Gastrocnemius medialis (tissue), 4 donors: ENCODE measurements around the gene AKR1C8. TPM values are rescaled to one million over a fixed set of nuclear protein-coding genes. Genes with fewer than 3 reads are reported as not detected.
"Not testable (repeated sequence)": the region's sequence is repeated elsewhere in the genome, so short reads cannot be mapped to it uniquely, and the experiment has no call there.

Experiments
- ATAC-seq, 2 donors: fragments of 150-250 bp; one replicate each; pipeline ENCODE4 v1.9.1; 2016
- DNase-seq, 2 donors: peaks; one replicate each; pipeline ENCODE4 v3.0.0-alpha.2; 2019
- H3K27ac ChIP-seq, 4 donors: fragments of 200-600 bp; sonication (generic); 1 replicate in 1 of 4; 2 replicates in 3 of 4; pipeline ENCODE4 v1.5.1; 2016 to 2018; ENCODE audit warnings: mild to moderate bottlenecking in 2 of 4, moderate library complexity in 1 of 4
- H3K27me3 ChIP-seq, 3 donors: fragments of 200-600 bp; sonication (generic) in 2 of 3; 1 replicate in 1 of 3; 2 replicates in 2 of 3; pipeline versions ENCODE4 v1.5.1 to v1.6.0; 2016 to 2019; ENCODE audit warnings: mild to moderate bottlenecking in 1 of 3, moderate library complexity in 1 of 3
- H3K36me3 ChIP-seq, 2 donors: fragments of 200-600 bp; sonication (generic) in 1 of 2; one replicate each; pipeline ENCODE4 v1.5.1; 2017 to 2018
- H3K4me1 ChIP-seq, 2 donors: fragments of 200-600 bp; sonication (generic) in 1 of 2; one replicate each; pipeline ENCODE4 v1.5.1; 2016 to 2017; ENCODE audit warnings: mild to moderate bottlenecking in 2 of 2
- H3K4me3 ChIP-seq, 4 donors: fragments of 200-600 bp; sonication (generic) in 3 of 4; 1 replicate in 1 of 4; 2 replicates in 3 of 4; pipeline ENCODE4 v1.5.1; 2016 to 2019; ENCODE audit warnings: mild to moderate bottlenecking in 2 of 4
- H3K9me3 ChIP-seq, 3 donors: fragments of 200-600 bp; sonication (generic) in 2 of 3; 1 replicate in 1 of 3; 2 replicates in 2 of 3; pipeline ENCODE4 v1.5.1; 2016 to 2019
- POLR2A ChIP-seq, 2 donors: fragments of 450-650 bp; IDR thresholded peaks; one replicate each; pipeline ENCODE4 v1.6.1; 2017; ENCODE audit warnings: antibody characterized with exemption in 2 of 2, mild to moderate bottlenecking in 2 of 2, moderate library complexity in 2 of 2
- in situ Hi-C, 4 donors: fragments of 200-750 bp; cut with MboI; loops; one replicate each; pipeline versions ENCODE4 v1.15.0 to v1.8.0; 2017; ENCODE audit warnings: low sequenced_read_pairs in 4 of 4
- intact Hi-C: fragments of 100-400 bp; cut with DNase I; formaldehyde crosslinking; loops from one replicate; pipeline ENCODE4 v1.15.1; 2023; ENCODE audit warnings: low total_unique reads
- total RNA-seq, 4 donors: library from RNA; depleted of rRNA; stranded (reverse); fragments of >200 nt; gene quantifications; one replicate each; pipeline versions ENCODE4 v1.1.0 to v1.2.3, GENCODE V29; 2016
- TF ChIP-seq, protein P1 (sequence below), 5 experiments: fragments of 450-650 bp in 3 of 5; fragments of 200-600 bp in 2 of 5; sonication (generic) in 2 of 5; IDR thresholded peaks in 4 of 5; conservative IDR thresholded peaks in 1 of 5; 1 replicate in 4 of 5; 2 replicates in 1 of 5; pipeline ENCODE4 v1.5.1; 2016 to 2019; ENCODE audit warnings: antibody characterized with exemption in 5 of 5, mild to moderate bottlenecking in 3 of 5, moderate library complexity in 3 of 5

Gene AKR1C8
- total RNA-seq, 4 donors from 2014 or later, result 0.56 TPM; not detected in 3

DNA sequence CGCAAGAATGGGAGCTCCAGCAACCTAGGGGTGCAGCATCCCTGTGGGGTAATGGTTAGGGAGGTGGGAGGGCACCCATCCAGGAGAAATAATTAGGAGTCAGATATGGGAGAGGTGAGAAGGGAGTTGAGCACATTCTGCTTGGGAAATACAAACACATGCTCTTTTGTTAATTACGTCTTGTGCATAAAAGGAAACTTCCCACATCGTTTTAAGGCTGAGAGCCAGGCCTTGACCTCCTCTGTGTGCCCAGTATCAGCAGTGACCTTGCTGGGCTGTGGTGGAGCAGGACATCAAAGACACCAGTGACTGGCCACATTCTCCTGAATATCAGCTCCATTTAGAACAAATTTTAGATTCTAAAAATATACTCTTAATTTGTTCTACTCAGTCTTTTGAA is 34.3 kb upstream of the AKR1C8 start:
- Histone ChIP-seq H3K27ac (no peak overlapping the region), H3K4me3 (no peak overlapping the region), H3K27me3 (no peaks in the 10 kb centered on the region), H3K4me1 (no peaks in the 10 kb centered on the region), H3K36me3 (no peaks in the 10 kb centered on the region), H3K9me3 (no peaks in the 10 kb centered on the region)
- TF ChIP-seq, protein P1, sequence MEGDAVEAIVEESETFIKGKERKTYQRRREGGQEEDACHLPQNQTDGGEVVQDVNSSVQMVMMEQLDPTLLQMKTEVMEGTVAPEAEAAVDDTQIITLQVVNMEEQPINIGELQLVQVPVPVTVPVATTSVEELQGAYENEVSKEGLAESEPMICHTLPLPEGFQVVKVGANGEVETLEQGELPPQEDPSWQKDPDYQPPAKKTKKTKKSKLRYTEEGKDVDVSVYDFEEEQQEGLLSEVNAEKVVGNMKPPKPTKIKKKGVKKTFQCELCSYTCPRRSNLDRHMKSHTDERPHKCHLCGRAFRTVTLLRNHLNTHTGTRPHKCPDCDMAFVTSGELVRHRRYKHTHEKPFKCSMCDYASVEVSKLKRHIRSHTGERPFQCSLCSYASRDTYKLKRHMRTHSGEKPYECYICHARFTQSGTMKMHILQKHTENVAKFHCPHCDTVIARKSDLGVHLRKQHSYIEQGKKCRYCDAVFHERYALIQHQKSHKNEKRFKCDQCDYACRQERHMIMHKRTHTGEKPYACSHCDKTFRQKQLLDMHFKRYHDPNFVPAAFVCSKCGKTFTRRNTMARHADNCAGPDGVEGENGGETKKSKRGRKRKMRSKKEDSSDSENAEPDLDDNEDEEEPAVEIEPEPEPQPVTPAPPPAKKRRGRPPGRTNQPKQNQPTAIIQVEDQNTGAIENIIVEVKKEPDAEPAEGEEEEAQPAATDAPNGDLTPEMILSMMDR (IDR thresholded peaks at IDR 0.05 in 4 of 5, conservative IDR thresholded peaks at IDR 0.05 in 1 of 5), result no peak
- no peak for TF ChIP-seq POLR2A (IDR thresholded peaks at IDR 0.05)
- in situ Hi-C loops, result no loop called here
- intact Hi-C loops, result no loop called here
- ATAC-seq, result no peak
- no peak for DNase-seq

DNA sequence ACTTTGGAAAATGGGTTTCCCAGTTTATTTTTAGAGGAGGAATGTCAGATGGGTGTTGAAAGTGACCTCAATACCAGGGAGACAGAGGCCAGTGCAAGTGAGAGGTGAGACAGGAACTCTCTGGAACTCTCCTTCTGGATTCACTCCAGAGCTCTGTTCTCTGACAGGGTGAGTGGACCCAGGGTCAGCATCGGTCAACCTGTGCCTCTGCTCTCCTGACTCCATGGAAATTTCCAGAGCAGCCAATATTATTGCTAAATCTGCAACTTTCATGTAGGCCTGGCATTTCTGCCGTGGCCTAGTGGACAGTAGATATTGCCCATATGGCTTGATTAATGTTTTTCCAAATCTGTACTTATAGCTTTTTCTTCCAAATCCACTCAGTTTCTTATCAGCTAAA is 31.9 kb upstream of the AKR1C8 start:
- intact Hi-C loops, result no loop called here

DNA sequence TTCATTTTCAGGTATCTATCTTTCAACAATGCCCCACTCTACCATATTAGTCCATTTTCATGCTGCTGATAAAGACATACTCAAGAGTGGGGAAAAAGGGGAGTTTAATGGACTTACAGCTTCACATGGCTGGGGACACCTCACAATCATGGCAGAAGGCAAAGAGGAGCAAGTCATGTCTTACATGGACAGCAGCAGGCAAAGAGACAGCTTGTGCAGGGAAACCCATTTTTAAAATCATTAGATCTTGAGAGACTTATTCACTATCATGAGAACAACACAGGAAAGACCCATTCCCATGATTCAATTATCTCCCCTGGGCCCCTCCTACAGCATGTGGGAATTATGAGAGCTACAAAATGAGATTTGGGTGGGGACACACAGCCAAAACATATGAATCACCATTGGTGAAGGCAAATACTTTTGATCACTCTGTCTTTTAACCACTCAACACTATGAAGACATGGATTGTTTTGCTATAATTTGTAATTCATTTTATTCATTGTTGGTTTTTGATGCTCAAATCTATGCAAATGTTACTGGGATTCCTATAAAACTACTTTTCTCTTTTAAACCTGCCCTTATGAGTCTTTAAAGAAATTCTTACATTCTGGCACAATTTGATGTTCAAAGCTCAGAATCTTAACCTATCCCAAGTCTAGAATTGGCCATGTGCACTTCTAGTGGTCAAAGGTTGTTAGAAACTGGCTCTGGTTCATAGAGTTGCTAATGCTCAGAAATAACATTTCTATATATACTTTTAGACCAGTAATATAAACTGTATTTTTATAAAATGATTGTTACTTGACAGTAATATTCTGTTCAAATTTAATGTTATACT is 27.0 kb upstream of the AKR1C8 start:
- in situ Hi-C loops (no loop called here), intact Hi-C loops (no loop called here)
- Histone ChIP-seq H3K4me1 (no peaks in the 10 kb centered on the region), H3K27ac (no peak overlapping the region), H3K36me3 (no peaks in the 10 kb centered on the region), H3K9me3 (no peaks in the 10 kb centered on the region), H3K27me3 (no peaks in the 10 kb centered on the region), H3K4me3 (no peak overlapping the region)
- no peak for TF ChIP-seq POLR2A (IDR thresholded peaks at IDR 0.05)
- TF ChIP-seq, protein P1 (IDR thresholded peaks at IDR 0.05 in 4 of 5, conservative IDR thresholded peaks at IDR 0.05 in 1 of 5), result no peak
- ATAC-seq, result no peak
- DNase-seq, result no peak

More for the DNA sequence above, 31.9 kb upstream of the AKR1C8 start:
- no peak for ATAC-seq
- TF ChIP-seq POLR2A (IDR thresholded peaks at IDR 0.05), result no peak
- TF ChIP-seq, protein P1 (IDR thresholded peaks at IDR 0.05 in 4 of 5, conservative IDR thresholded peaks at IDR 0.05 in 1 of 5), result no peak
- Histone ChIP-seq H3K4me3 (no peak overlapping the region), H3K27me3 (no peaks in the 10 kb centered on the region), H3K9me3 (no peaks in the 10 kb centered on the region), H3K4me1 (no peaks in the 10 kb centered on the region), H3K36me3 (no peaks in the 10 kb centered on the region), H3K27ac (no peak overlapping the region)
- DNase-seq, result no peak
- in situ Hi-C loops, result no loop called here

DNA sequence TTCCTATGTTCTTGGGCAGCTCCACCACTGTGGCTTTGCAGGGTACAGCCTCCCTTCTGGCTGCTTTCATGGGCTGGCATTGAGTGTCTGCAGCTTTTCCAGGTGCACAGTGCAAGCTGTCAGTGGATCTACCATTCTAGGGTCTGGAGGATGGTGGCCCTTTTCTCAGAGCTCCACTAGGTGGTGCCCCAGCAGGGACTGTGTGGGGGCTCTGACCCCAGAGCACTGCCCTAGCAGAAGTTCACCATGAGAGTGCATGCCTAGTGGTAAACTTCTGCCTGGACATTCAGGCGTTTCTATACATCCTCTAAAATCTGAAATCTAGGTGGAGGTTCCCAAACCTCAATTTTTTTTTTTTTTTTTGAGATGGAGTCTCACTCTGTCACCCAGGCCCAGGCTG is 25.3 kb upstream of the AKR1C8 start:
- H3K4me3 ChIP-seq, H3K27ac ChIP-seq, H3K9me3 ChIP-seq, intact Hi-C loops, H3K4me1 ChIP-seq, in situ Hi-C loops, DNase-seq, H3K27me3 ChIP-seq, ATAC-seq, H3K36me3 ChIP-seq: not testable (repeated sequence)

DNA sequence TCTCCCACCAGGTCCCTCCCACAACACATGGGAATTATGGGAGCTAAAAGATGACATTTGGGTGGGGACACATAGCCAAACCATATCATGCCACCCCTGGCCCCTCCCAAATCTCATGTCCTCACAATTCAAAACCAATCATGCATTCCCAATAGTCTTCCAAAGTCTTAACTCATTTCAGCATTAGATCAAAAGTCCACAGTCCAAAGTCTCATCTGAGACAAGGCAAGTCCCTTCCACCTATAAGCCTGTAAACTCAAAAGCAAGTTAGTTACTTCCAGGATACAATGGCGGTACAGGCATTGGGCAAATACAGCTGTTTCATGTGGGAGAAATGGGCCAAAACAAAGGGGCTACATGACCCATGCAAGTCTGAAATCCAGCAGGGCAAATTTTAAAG is 24.8 kb upstream of the AKR1C8 start:
- ATAC-seq, H3K4me3 ChIP-seq, H3K27ac ChIP-seq, H3K9me3 ChIP-seq, in situ Hi-C loops, H3K36me3 ChIP-seq, DNase-seq, H3K4me1 ChIP-seq, H3K27me3 ChIP-seq, intact Hi-C loops: not testable (repeated sequence)
